Measurements from ENCODE around the gene ABCA4. TPM values are rescaled to one million over a fixed set of nuclear protein-coding genes. Genes with fewer than 3 reads are reported as not detected.

Gene ABCA4
- total RNA-seq, 1 donor from 2014 or later, result 1.4 TPM

- no peaks in the 10 kb centered on the region for H3K27me3 ChIP-seq
- H3K9me3 ChIP-seq, result no peaks in the 10 kb centered on the region
- ATAC-seq, result no peak
- no peak overlapping the region for H3K4me3 ChIP-seq
- no peak for DNase-seq
- no peak overlapping the region for H3K27ac ChIP-seq
- no peaks in the 10 kb centered on the region for H3K36me3 ChIP-seq
- no peak for TF ChIP-seq CTCF (IDR thresholded peaks at IDR 0.05)
- H3K4me1 ChIP-seq, result no peaks in the 10 kb centered on the region
- intact Hi-C loops (cut with DNase I), result no loop called here
These were observed 3.6 kb downstream of the ABCA4 start for GRCh38 chr1:94117259-94117851.

GRCh38 chr1:94115900-94116436 lies 5.0 kb downstream of the ABCA4 start:
- no peaks in the 10 kb centered on the region for H3K9me3 ChIP-seq
- ATAC-seq, result no peak
- H3K4me3 ChIP-seq, result no peak overlapping the region
- no peaks in the 10 kb centered on the region for H3K27me3 ChIP-seq
- intact Hi-C loops (cut with DNase I), result no loop called here
- H3K4me1 ChIP-seq, result no peaks in the 10 kb centered on the region
- H3K27ac ChIP-seq, result no peak overlapping the region
- no peak for TF ChIP-seq CTCF (IDR thresholded peaks at IDR 0.05)
- DNase-seq, result no peak
- no peaks in the 10 kb centered on the region for H3K36me3 ChIP-seq

DNA sequence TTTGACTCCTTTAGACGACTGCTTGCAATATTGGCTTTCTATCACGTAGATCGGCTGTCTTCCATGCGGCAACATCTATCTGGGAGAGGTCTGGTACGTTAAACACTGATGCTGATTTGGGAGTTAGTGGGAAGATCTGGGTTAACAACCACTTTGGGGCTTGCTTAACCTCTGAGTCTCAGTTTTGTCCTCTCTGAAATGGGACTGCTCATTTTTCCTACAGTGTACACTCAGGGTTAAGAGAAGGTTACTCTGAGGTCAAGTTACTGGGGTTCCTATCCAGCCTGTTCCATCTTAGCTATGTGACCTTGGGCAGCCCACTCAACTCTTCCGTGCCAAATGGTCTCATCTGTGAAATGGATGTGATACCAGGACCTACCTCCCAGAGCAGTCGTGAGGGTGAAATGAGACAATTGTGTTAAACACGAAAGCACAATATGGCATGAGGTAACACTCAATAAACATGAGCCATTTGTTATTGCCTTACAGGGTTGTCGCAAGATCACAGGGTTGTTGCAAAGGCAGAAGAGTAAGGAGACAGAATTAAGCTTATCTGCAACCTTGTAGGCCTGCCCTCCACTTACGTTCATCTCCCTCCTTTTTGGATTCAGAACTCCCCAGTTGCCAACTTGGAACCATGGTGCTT lies 5.6 kb downstream of the ABCA4 start:
- TF ChIP-seq CTCF (IDR thresholded peaks at IDR 0.05), result no peak
- no peaks in the 10 kb centered on the region for H3K36me3 ChIP-seq
- H3K4me1 ChIP-seq, result no peaks in the 10 kb centered on the region
- no peak for ATAC-seq
- no peak overlapping the region for H3K27ac ChIP-seq
- intact Hi-C loops (cut with DNase I), result no loop called here
- H3K9me3 ChIP-seq, result no peaks in the 10 kb centered on the region
- no peak for DNase-seq
- no peaks in the 10 kb centered on the region for H3K27me3 ChIP-seq
- H3K4me3 ChIP-seq, result no peak overlapping the region

- no peak overlapping the region for H3K27ac ChIP-seq
- ATAC-seq, result no peak
- no peak for DNase-seq
- H3K4me1 ChIP-seq, result no peaks in the 10 kb centered on the region
- H3K9me3 ChIP-seq, result no peaks in the 10 kb centered on the region
- H3K27me3 ChIP-seq, result no peaks in the 10 kb centered on the region
- no peak for TF ChIP-seq CTCF (IDR thresholded peaks at IDR 0.05)
- no peak overlapping the region for H3K4me3 ChIP-seq
- intact Hi-C loops (cut with DNase I), result no loop called here
- H3K36me3 ChIP-seq, result no peaks in the 10 kb centered on the region
These were observed 7.2 kb downstream of the ABCA4 start for GRCh38 chr1:94113589-94114226.

DNA sequence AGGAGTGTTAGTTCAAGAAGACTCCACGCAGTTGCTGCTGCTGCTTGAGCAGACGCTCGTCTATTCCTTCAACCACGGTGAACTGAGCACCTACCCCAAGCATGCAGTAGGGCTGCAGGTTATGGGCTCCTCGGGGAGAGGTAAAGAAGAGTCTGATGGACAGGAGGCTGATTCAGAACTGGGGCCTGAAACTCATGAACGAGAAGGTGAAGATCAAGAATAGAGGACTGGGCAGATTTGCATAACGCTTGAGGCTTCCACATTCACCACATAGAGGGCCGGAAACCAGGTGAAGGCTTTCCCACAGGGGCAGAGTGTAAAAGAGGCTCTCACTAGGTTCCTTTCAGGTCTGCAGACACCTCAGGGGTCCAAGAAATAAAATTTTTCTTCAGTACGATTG lies 9.1 kb downstream of the ABCA4 start:
- H3K36me3 ChIP-seq, result no peaks in the 10 kb centered on the region
- H3K27me3 ChIP-seq, result peaks cover 5% of the 10 kb centered on the region
- ATAC-seq, result no peak
- intact Hi-C loops (cut with DNase I), result no loop called here
- no peak overlapping the region for H3K4me3 ChIP-seq
- no peak overlapping the region for H3K27ac ChIP-seq
- H3K4me1 ChIP-seq, result no peaks in the 10 kb centered on the region
- H3K9me3 ChIP-seq, result no peaks in the 10 kb centered on the region
- DNase-seq, result no peak
- no peak for TF ChIP-seq CTCF (IDR thresholded peaks at IDR 0.05)
